HCT116 (cell line): ENCODE results near the gene CLIC5. TPM values are rescaled to one million over a fixed set of nuclear protein-coding genes. Genes with fewer than 3 reads are reported as not detected.

Experiments used
- ATAC-seq: fragments of 200-7000 bp; cut with Tn5 transposase; 2 replicates; pipeline ENCODE4 v1.9.1; 2020; ENCODE audit warnings: mild to moderate bottlenecking, moderate library complexity
- BruUV-seq: library from RNA; stranded (reverse); fragments of 400-500 nt; replicated peaks from 2 replicates; lab custom pipeline; 2021; lab: Mats Ljungman, UMichigan
- CTCF ChIA-PET: fragments of 300-600 bp; sonication (Branson Sonifier 250); formaldehyde crosslinking; loops from one replicate; lab custom pipeline; 2021; ENCODE audit warnings: antibody characterized with exemption; lab: Charles Lee
- POLR2A ChIA-PET: fragments of 300-600, 350-600 bp; sonication (Branson Sonifier 250); formaldehyde crosslinking; loops from one replicate; lab custom pipeline; 2021; ENCODE audit warnings: antibody characterized with exemption; lab: Charles Lee
- RAD21 ChIA-PET, 2 experiments: fragments of 300-600 bp; sonication (Branson Sonifier 250); formaldehyde crosslinking; loops; one replicate each; lab custom pipeline; 2023; ENCODE audit warnings: low total read pairs in 2 of 2; ENCODE audit not compliant: uncharacterized antibody in 2 of 2, unreplicated experiment in 2 of 2, low non-redundant PET in 1 of 2; lab: Charles Lee
- DNase-seq: peaks from one replicate; pipeline ENCODE4 v3.0.0-alpha.2; 2010; ENCODE audit warnings: low read depth, low spot score
- H2AFZ ChIP-seq: fragments of 200-600 bp; shearing (Covaris generic), sonication (generic); 2 replicates; pipeline ENCODE4 v1.6.1; 2017; ENCODE audit warnings: low read depth, mixed run types, mixed read lengths, antibody characterized with exemption, low read length; ENCODE audit not compliant: poor library complexity, severe bottlenecking
- H3K27ac ChIP-seq: 2 replicates; pipeline ENCODE4 v1.5.1; 2012; ENCODE audit warnings: low read depth, low read length
- H3K27me3 ChIP-seq: fragments of 200-600 bp; sonication (generic); 2 replicates; pipeline ENCODE4 v1.6.1; 2016; ENCODE audit warnings: mixed run types, low read length, mixed read lengths; ENCODE audit not compliant: insufficient read depth
- H3K36me3 ChIP-seq, 2 experiments: fragments of 200-500 bp in 1 of 2; fragments of 200-600 bp in 1 of 2; sonication (Bioruptor generic) in 1 of 2; sonication (generic) in 1 of 2; 2 replicates each; pipeline versions ENCODE4 v1.5.1 to v1.6.1; 2014 to 2016; ENCODE audit warnings: low read length in 2 of 2, inconsistent platforms in 1 of 2, mixed read lengths in 1 of 2, mixed run types in 1 of 2; ENCODE audit not compliant: insufficient read depth in 2 of 2, control insufficient read depth in 1 of 2
- H3K4me1 ChIP-seq, 2 experiments: fragments of 200-600 bp in 1 of 2; sonication (generic) in 1 of 2; 2 replicates each; pipeline versions ENCODE4 v1.5.1 to v1.6.1; 2012 to 2017; ENCODE audit warnings: low read length in 2 of 2, inconsistent platforms in 1 of 2, mild to moderate bottlenecking in 1 of 2, mixed read lengths in 1 of 2, mixed run types in 1 of 2, moderate library complexity in 1 of 2; ENCODE audit not compliant: insufficient read depth in 2 of 2, control insufficient read depth in 1 of 2
- H3K4me2 ChIP-seq: fragments of 200-600 bp; sonication (generic); 2 replicates; pipeline ENCODE4 v1.6.1; 2017; ENCODE audit warnings: mixed run types, low read length, mixed read lengths
- H3K4me3 ChIP-seq, 2 experiments: fragments of 200-600 bp in 1 of 2; sonication (generic) in 1 of 2; replicated peaks in 1 of 2; 2 replicates each; pipeline ENCODE4 v1.5.1; 2011 to 2016; ENCODE audit warnings: low read length in 2 of 2, control low read depth in 1 of 2, low read depth in 1 of 2, mild to moderate bottlenecking in 1 of 2, mixed read lengths in 1 of 2, mixed run types in 1 of 2
- H3K79me2 ChIP-seq: fragments of 200-600 bp; sonication (generic); 2 replicates; pipeline ENCODE4 v1.6.1; 2017; ENCODE audit warnings: mild to moderate bottlenecking, mixed run types, low read length, moderate library complexity, mixed read lengths; ENCODE audit not compliant: insufficient read depth
- H3K9ac ChIP-seq: fragments of 200-600 bp; sonication (generic); 2 replicates; pipeline ENCODE4 v1.6.1; 2016; ENCODE audit warnings: low read length, mixed read lengths
- H3K9me2 ChIP-seq: fragments of 200-600 bp; sonication (generic), shearing (Covaris generic); 2 replicates; pipeline ENCODE4 v1.6.1; 2017; ENCODE audit warnings: mixed run types, mild to moderate bottlenecking, moderate library complexity; ENCODE audit not compliant: insufficient read depth
- H3K9me3 ChIP-seq, 2 experiments: fragments of 200-500 bp in 1 of 2; fragments of 200-600 bp in 1 of 2; sonication (Bioruptor generic) in 1 of 2; sonication (generic) in 1 of 2; 2 replicates each; pipeline ENCODE4 v1.6.1; 2014 to 2017; ENCODE audit warnings: low read length in 2 of 2, mixed read lengths in 2 of 2, inconsistent platforms in 1 of 2, low read depth in 1 of 2, mild to moderate bottlenecking in 1 of 2, mixed run types in 1 of 2, moderate library complexity in 1 of 2; ENCODE audit not compliant: control insufficient read depth in 1 of 2, insufficient read depth in 1 of 2
- H4K20me1 ChIP-seq: fragments of 200-600 bp; sonication (generic), shearing (Covaris generic); 2 replicates; pipeline ENCODE4 v1.6.1; 2017; ENCODE audit warnings: mixed run types, mild to moderate bottlenecking, moderate library complexity; ENCODE audit not compliant: insufficient read depth
- CEBPB ChIP-seq: IDR thresholded peaks from 2 replicates; pipeline ENCODE4 v1.6.1; 2012; ENCODE audit warnings: low read depth
- CTCF ChIP-seq, 3 experiments: fragments of 200-600 bp in 1 of 3; sonication (generic) in 1 of 3; IDR thresholded peaks in 2 of 3; conservative IDR thresholded peaks in 1 of 3; 2 replicates each; pipeline ENCODE4 v1.5.1; 2012 to 2017; ENCODE audit warnings: low read depth in 2 of 3, low read length in 2 of 3, antibody characterized with exemption in 1 of 3, borderline replicate concordance in 1 of 3, control low read depth in 1 of 3, mild to moderate bottlenecking in 1 of 3, mixed read lengths in 1 of 3, mixed run types in 1 of 3, moderate library complexity in 1 of 3; ENCODE audit not compliant: insufficient read depth in 1 of 3
- EZH2 ChIP-seq: fragments of 200-600 bp; sonication (generic); IDR thresholded peaks from 2 replicates; pipeline ENCODE4 v1.6.1; 2017; ENCODE audit warnings: antibody characterized with exemption, mixed run types
- FOSL1 ChIP-seq: IDR thresholded peaks from 2 replicates; pipeline ENCODE4 v1.6.1; 2012; ENCODE audit warnings: low read depth
- JUND ChIP-seq: IDR thresholded peaks from 2 replicates; pipeline ENCODE4 v1.6.1; 2012
- POLR2AphosphoS5 ChIP-seq: IDR thresholded peaks from 2 replicates; pipeline ENCODE4 v1.6.1; 2011; ENCODE audit warnings: mild to moderate bottlenecking, low read depth, low read length, moderate library complexity
- TCF7L2 ChIP-seq: IDR thresholded peaks from 2 replicates; pipeline ENCODE4 v1.7.0; 2011; ENCODE audit warnings: borderline replicate concordance, inconsistent platforms; ENCODE audit not compliant: insufficient read depth, insufficient read length; ENCODE audit errors: extremely low read depth
- YY1 ChIP-seq: IDR thresholded peaks from 2 replicates; pipeline ENCODE4 v1.6.1; 2011; ENCODE audit warnings: low read length, low read depth, moderate library complexity, mild to moderate bottlenecking; ENCODE audit not compliant: insufficient replicate concordance; ENCODE audit errors: extremely low read depth
- intact Hi-C: fragments of 100-400 bp; cut with micrococcal nuclease; formaldehyde crosslinking; loops from 2 replicates; pipeline ENCODE4 v1.10.0; 2022
- total RNA-seq: library from RNA; stranded (reverse); gene quantifications from one replicate; pipeline ENCODE4 v1.2.1, GENCODE V29; 2021; ENCODE audit not compliant: unreplicated experiment
- TF ChIP-seq, protein P1 (sequence below): IDR thresholded peaks from 2 replicates; pipeline ENCODE4 v1.6.1; 2012

Gene CLIC5
- total RNA-seq, 1 experiment from 2014 or later: 0.20 TPM

DNA sequence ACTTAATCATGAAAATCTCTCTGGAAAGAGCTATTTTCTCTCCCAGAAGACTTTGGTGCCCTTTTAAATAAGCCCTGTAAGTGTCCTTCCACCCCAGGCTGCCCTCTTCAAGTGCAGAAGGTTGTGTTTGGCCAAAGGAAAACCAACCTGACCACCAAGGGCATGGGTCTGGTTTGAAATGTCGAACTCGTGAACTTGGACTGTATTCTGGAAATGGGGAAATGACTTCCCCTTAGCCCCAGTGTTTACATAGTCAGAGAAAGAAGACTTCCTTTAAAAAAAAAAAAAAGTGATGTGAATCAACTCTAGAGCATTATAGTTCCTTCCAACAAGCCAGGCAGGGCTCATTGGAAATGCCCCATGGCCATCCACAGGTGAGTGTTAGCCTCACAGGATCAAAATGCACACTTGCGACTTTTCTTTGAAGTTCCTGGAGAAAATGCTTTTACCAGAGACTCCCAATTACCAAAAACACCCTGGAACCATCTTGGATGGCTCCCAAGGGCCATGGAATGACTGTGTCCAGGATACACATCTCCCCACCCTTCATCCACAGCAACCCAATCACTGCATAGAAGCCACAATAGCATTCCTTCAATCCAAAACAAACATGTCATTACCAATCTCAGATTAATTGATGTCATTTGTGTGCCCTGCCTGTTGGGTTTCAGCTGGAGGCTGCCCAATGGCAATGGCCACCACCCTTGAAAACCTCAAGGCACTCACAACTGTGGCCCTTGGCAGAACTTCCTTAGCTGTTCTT lies 133.8 kb downstream of the CLIC5 start:
- no peaks in the 10 kb centered on the region for H4K20me1 ChIP-seq
- POLR2A ChIA-PET: no interaction called here
- DNase-seq: no peak

More for the DNA sequence above, 133.8 kb downstream of the CLIC5 start:
- Histone ChIP-seq H3K9me3 (no peaks in the 10 kb centered on the region), H2AFZ (no peak overlapping the region), H3K36me3 (no peaks in the 10 kb centered on the region), H3K27ac (no peak overlapping the region), H3K27me3 (peaks cover 8% of the 10 kb centered on the region; the same call in 1 of the 2 replicates), H3K9me2 (no peaks in the 10 kb centered on the region), H3K4me3 (no peak overlapping the region), H3K4me2 (no peak overlapping the region), H3K4me1 (no peaks in the 10 kb centered on the region)
- intact Hi-C loops: no loop called here
- CTCF ChIA-PET: no interaction called here
- no TSS peak for BruUV-seq
- RAD21 ChIA-PET: no interaction called here
- no peak for TF ChIP-seq YY1
- TF ChIP-seq, protein P1, sequence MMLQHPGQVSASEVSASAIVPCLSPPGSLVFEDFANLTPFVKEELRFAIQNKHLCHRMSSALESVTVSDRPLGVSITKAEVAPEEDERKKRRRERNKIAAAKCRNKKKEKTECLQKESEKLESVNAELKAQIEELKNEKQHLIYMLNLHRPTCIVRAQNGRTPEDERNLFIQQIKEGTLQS: no peak
- TF ChIP-seq CTCF (IDR thresholded peaks at IDR 0.05 in 2 of 3, conservative IDR thresholded peaks at IDR 0.05 in 1 of 3; ENCODE audit: borderline replicate concordance in 1 of 3, insufficient read depth in 1 of 3, low read depth in 2 of 3, low read length in 2 of 3): no peak
- no peak for TF ChIP-seq CEBPB
- TF ChIP-seq JUND: no peak
- no peak for TF ChIP-seq TCF7L2
- TF ChIP-seq POLR2AphosphoS5: no peak
- TF ChIP-seq FOSL1: no peak
- no peak for TF ChIP-seq EZH2
- TF ChIP-seq, all 23 proteins: peak for 0
- ATAC-seq: no peak
- no peaks in the 10 kb centered on the region for H3K79me2 ChIP-seq
- H3K9ac ChIP-seq: no peak overlapping the region
